Stomach smooth muscle (tissue), 2 donors: ENCODE results near the gene RELB.
"Not testable (repeated sequence)": the region's sequence is repeated elsewhere in the genome, so short reads cannot be mapped to it uniquely, and the experiment has no call there.

ENCODE experiments used
- H3K27ac ChIP-seq: one replicate; pipeline ENCODE4 v1.7.0; 2013; ENCODE audit warnings: mild to moderate bottlenecking, low read length, inconsistent platforms
- H3K27me3 ChIP-seq, 2 donors: one replicate each; pipeline ENCODE4 v1.7.0; 2013; ENCODE audit warnings: low read length in 2 of 2; ENCODE audit not compliant: insufficient read depth in 2 of 2, control insufficient read depth in 1 of 2
- H3K36me3 ChIP-seq, 2 donors: one replicate each; pipeline ENCODE4 v1.7.0; 2013; ENCODE audit warnings: low read length in 2 of 2; ENCODE audit not compliant: control insufficient read depth in 2 of 2, insufficient read depth in 2 of 2
- H3K4me1 ChIP-seq: one replicate; pipeline ENCODE4 v1.7.0; 2013; ENCODE audit warnings: low read length; ENCODE audit not compliant: control insufficient read depth, insufficient read depth
- H3K4me3 ChIP-seq, 2 donors: one replicate each; pipeline ENCODE4 v1.7.0; 2013; ENCODE audit warnings: low read length in 2 of 2
- H3K9ac ChIP-seq, 2 donors: one replicate each; pipeline ENCODE4 v1.7.0; 2013; ENCODE audit warnings: low read length in 2 of 2, mild to moderate bottlenecking in 1 of 2
- H3K9me3 ChIP-seq, 2 donors: one replicate each; pipeline ENCODE4 v1.7.0; 2013; ENCODE audit warnings: low read length in 2 of 2; ENCODE audit not compliant: control insufficient read depth in 2 of 2
- donor health status: healthy.
- donor health status: Pancreatic carcinoma.

Gene RELB

DNA sequence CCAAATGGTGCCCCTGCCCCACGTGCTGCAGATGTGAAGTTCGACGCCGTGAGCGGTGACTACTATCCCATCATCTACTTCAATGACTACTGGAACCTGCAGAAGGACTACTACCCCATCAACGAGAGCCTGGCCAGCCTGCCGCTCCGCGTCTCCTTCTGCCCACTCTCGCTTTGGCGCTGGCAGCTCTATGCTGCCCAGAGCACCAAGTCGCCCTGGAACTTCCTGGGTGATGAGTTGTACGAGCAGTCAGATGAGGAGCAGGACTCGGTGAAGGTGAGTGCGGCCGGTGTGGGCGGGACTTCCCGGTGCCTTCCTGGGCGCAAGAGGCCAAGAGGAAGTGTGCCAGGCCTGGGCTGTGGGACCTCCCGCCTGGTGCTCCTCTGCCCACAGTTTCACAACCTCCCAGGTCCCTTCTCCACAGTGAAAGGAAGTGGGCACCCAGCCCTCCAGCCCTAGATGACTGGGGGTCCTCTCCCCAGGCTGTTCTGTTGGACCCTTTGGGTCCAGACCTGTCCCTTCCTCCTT, 14.1 kb upstream of the RELB start:
- Histone ChIP-seq H3K27me3 (no peaks in the 10 kb centered on the region), H3K4me1 (no peaks in the 10 kb centered on the region), H3K36me3 (peaks cover 25 to 50% of the 10 kb centered on the region in 2 donors), H3K9ac (no peak overlapping the region), H3K27ac (no peak overlapping the region), H3K9me3 (no peaks in the 10 kb centered on the region), H3K4me3 (no peak overlapping the region)

DNA sequence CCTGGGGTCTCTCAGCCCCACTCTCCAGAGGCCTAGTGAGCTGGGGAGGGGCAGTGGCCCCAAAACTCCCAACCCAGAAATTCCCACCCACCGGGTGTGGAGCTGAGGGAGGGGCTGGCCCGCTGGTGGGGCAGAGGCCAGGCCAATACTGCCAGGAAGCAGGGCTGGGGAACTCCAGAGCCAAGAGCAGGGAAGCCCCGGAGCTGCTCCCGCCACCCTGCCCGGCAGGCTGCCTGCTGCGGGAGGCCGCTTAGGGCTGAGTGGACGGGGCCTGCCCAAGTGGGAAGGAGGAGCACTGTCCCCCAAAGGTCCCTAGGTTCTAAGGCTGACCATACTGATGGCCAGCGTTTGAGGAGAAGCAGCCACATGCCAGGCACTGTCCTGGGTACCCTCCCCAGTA, 13.0 kb upstream of the RELB start:
- peaks cover 21 to 44% of the 10 kb centered on the region in 2 donors for H3K36me3 ChIP-seq
- no peak overlapping the region for H3K4me3 ChIP-seq
- H3K9ac ChIP-seq, result no peak overlapping the region
- H3K27me3 ChIP-seq, result no peaks in the 10 kb centered on the region
- no peaks in the 10 kb centered on the region for H3K9me3 ChIP-seq
- H3K4me1 ChIP-seq, result no peaks in the 10 kb centered on the region
- no peak overlapping the region for H3K27ac ChIP-seq

DNA sequence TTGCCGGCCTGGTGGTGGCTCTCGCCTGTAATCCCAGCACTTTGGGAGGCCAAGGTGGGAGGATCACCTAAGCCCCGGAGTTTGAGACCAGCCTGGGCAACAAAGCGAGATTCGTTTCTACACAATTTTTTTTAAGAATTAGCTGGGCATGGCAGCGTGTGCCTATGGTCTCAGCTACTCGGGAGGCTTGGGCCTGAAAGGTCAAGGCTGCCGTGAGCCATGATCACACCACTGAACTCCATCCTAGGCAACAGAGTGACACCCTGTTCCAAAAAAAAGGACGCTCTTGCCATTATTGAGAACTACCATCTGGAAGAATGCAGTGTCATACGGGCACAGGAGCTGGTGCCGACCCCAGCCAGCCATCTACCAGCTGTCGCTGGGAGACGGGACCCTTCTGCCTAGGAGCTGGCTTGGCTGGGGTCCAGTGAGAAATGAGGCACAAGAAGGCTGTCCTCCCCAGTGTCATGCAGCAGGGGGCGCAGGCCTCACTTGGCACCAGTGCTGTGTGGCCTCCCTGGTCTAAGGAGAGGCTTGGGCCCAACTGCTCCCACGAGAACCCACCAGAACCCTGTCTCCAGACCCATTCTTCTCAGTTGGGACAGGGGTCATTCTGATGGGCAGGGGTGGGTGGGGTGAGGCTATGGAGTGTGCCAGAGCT, 12.2 kb upstream of the RELB start:
- Histone ChIP-seq H3K9ac (no peak overlapping the region), H3K27ac (no peak overlapping the region), H3K4me3 (no peak overlapping the region), H3K4me1 (no peaks in the 10 kb centered on the region), H3K9me3 (no peaks in the 10 kb centered on the region), H3K36me3 (peaks cover 21 to 46% of the 10 kb centered on the region in 2 donors), H3K27me3 (no peaks in the 10 kb centered on the region)

DNA sequence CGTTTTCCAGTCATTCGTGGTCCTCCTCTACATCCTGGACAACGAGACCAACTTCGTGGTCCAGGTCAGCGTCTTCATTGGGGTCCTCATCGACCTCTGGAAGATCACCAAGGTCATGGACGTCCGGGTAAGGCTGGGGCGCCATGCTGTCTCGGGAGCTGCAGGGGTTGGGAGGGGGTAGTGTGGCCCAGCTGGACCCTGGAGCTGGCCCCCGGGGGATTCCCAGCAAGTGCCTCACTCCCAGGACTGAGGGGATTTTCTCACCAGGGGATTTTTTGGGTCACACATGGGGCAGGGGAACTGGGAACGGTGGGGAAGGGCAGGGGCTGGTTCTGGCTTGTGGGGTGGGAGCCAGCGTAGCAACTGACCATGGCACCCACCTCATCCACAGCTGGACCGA, 10.8 kb upstream of the RELB start:
- Histone ChIP-seq H3K4me3 (no peak overlapping the region), H3K27ac (no peak overlapping the region)

DNA sequence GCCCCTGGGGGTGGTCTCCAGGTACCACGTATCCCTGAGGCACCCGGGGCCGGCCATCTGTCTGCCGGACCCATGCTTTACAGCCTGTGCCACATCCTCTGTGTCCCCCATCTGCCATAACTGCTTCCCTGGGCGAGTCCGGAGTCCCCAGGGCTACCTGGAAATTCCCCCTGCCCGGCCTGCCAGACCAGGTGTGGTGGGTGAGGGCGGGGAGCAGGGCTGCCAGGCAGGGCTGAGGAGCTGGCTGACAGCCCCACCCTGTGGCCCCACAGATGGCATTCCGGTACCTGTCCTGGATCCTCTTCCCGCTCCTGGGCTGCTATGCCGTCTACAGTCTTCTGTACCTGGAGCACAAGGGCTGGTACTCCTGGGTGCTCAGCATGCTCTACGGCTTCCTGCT, 10.3 kb upstream of the RELB start:
- H3K36me3 ChIP-seq, result peaks cover 19 to 34% of the 10 kb centered on the region in 2 donors
- no peak overlapping the region for H3K27ac ChIP-seq
- H3K4me3 ChIP-seq, result no peak overlapping the region
- no peaks in the 10 kb centered on the region for H3K9me3 ChIP-seq
- no peaks in the 10 kb centered on the region for H3K4me1 ChIP-seq
- H3K9ac ChIP-seq, result no peak overlapping the region
- no peaks in the 10 kb centered on the region for H3K27me3 ChIP-seq

More for the DNA sequence above, 10.8 kb upstream of the RELB start:
- Histone ChIP-seq H3K4me1 (no peaks in the 10 kb centered on the region), H3K27me3 (no peaks in the 10 kb centered on the region), H3K9ac (no peak overlapping the region), H3K9me3 (no peaks in the 10 kb centered on the region), H3K36me3 (peaks cover 21 to 38% of the 10 kb centered on the region in 2 donors)

DNA sequence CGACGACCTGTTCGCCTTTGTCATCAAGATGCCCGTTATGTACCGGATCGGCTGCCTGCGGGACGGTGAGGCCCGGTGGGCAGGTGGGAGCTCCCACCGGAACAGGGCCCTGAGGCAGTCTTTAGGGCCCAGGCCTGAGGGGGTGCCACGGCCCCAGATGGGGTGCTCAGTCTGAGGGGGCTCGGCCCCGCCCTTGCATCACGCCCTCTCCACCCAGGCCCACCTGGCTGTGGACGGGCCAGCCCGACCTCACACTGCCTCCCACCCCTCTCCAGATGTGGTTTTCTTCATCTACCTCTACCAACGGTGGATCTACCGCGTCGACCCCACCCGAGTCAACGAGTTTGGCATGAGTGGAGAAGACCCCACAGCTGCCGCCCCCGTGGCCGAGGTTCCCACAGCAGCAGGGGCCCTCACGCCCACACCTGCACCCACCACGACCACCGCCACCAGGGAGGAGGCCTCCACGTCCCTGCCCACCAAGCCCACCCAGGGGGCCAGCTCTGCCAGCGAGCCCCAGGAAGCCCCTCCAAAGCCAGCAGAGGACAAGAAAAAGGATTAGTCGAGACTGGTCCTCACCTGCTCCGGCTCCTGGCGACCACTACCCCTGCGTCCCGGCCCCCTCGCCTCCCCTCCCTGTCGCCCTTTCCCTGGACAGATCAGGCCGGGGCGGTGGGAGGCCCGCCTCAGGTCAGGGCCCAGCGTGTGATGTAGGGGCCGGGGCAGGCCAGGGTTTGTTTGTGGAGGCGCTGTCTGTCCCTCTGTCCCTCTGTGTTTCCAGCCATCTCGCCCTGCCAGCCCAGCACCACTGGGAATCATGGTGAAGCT, 8.7 kb upstream of the RELB start:
- no peak overlapping the region for H3K27ac ChIP-seq
- peaks cover 5 to 20% of the 10 kb centered on the region in 2 donors for H3K36me3 ChIP-seq
- no peaks in the 10 kb centered on the region for H3K4me1 ChIP-seq

DNA sequence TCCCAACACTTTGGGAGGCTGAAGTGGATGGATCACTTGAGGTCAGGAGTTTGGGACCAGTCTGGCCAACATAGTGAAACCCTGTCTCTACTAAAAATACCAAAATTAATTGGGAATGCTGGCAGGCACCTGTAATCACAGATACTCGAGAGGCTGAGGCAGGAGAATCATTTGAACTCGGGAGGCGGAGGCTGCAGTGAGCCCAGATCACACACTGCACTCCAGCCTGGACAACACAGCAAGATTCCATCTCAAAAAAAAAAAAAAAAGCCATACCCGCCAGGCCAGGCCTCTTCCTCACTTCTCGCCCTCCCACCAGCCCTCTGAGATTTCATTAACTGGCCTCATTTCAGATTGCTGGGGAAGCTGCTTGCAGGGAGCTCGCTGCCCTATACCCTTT, 7.7 kb upstream of the RELB start:
- no peak overlapping the region for H3K9ac ChIP-seq
- H3K4me1 ChIP-seq, result no peaks in the 10 kb centered on the region
- H3K4me3 ChIP-seq, result no peak overlapping the region
- peaks cover 4 to 16% of the 10 kb centered on the region in 2 donors for H3K36me3 ChIP-seq
- H3K27ac ChIP-seq, result no peak overlapping the region
- H3K27me3 ChIP-seq, result no peaks in the 10 kb centered on the region
- no peaks in the 10 kb centered on the region for H3K9me3 ChIP-seq

More for the DNA sequence above, 8.7 kb upstream of the RELB start:
- H3K4me3 ChIP-seq, result no peak overlapping the region
- H3K9ac ChIP-seq, result no peak overlapping the region
- H3K9me3 ChIP-seq, result no peaks in the 10 kb centered on the region
- no peaks in the 10 kb centered on the region for H3K27me3 ChIP-seq

DNA sequence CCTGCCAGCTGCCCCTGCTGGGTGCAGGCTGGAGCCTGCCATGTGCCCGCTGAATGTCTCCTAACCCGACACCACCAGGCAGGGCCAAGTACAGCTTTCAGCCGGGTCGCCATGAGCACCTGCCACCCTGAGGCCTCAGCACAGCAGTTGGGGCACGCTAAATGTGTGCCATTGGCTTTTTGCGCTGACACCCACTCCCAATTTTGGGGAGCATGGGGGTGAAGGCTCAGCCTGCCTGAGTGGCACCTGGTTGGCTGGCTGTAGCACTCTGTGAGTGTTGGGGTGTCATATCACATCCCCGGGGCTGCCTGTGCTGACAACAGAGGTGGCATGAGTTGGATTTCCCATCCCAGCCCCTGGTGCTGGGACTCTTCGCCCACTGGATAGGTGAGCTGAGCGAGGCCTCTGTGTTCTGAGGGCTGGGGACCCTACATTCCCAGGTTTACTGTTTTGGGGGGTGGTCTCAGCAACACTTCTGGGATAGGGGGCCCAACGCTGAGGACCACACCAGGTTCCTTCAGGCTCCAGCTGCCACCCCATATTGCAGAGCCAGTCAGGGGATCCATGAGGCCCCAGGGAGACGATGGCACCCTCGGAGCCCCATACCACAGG, 7.2 kb upstream of the RELB start:
- no peak overlapping the region for H3K27ac ChIP-seq
- no peak overlapping the region for H3K4me3 ChIP-seq
- no peak overlapping the region for H3K9ac ChIP-seq
- H3K27me3 ChIP-seq, result no peaks in the 10 kb centered on the region
- no peaks in the 10 kb centered on the region for H3K4me1 ChIP-seq
- no peaks in the 10 kb centered on the region for H3K9me3 ChIP-seq
- H3K36me3 ChIP-seq, result peaks cover 4 to 16% of the 10 kb centered on the region in 2 donors

DNA sequence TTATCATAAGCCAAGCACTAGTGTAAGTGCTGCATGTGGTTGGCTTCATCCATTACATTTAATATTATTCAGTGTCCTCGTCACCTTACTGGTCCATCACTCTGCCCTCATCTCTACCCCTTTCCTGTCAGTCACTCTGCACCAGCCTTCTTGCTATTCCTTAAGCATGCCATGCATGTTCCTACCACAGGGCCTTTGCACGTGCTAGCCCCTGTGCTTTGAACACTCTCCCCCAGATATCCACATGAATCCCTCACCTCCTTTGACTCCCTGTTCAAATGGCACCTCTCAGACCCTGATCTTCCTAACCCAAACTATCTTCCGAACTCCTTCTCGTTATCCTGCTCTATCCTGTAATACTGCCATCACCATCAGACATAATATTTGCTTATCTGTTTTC, 3.2 kb upstream of the RELB start:
- Histone ChIP-seq H3K4me3 (no peak overlapping the region), H3K36me3 (peaks cover 0 to 3% of the 10 kb centered on the region in 2 donors), H3K4me1 (peaks cover 10% of the 10 kb centered on the region), H3K27ac (no peak overlapping the region), H3K27me3 (no peaks in the 10 kb centered on the region), H3K9me3 (no peaks in the 10 kb centered on the region), H3K9ac (no peak overlapping the region)

DNA sequence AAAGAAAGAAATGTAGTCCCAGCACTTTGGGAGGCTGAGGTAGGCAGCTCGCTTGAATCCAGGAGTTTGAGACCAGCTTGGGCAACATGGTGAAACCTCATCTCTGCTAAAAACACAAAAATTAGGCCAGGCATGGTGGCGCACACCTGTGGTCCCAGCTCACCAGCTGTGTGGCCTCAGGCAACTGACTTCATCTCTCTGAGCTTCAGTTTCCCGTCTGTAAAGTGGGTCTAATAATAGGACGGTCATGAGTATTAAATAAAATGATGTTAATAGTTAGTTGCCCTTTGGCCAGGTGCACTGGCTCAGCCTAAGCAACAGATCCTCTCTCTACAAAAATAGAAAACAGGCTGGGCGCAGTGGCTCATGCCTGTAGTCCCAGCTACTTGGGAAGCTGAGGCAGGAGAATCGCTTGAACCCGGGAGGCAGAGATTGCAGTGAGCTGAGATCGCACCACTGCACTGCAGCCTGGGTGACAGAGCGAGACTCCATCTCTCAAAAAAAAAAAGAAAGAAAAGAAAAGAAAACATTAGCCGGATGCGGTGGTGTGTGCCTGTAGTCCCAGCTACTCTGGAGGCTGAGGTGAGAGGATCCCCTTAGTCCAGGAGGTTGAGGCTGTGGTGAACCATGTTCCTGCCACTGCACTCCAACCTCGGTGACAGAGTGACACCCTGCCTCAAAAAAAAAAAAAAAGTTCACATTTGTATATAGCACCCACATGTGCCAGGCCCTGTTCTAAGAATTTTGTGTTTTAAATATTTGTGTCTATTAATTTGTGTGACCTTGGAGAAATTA, 1.9 kb upstream of the RELB start:
- H3K4me3 ChIP-seq, H3K36me3 ChIP-seq, H3K9me3 ChIP-seq, H3K27ac ChIP-seq, H3K9ac ChIP-seq, H3K27me3 ChIP-seq: not testable (repeated sequence)
- H3K4me1 ChIP-seq, result peaks cover 10% of the 10 kb centered on the region
